ENCODE results near the gene PSEN1.

Gene PSEN1

GRCh38 chr14:73211251-73212040 is 75.1 kb downstream of the PSEN1 start:
- Mint-ChIP-seq H3K9me3 (peaks cover 14% of the 10 kb centered on the region), H3K27ac (no peak overlapping the region), H3K4me3 (no peak overlapping the region), H3K4me1 (ENCODE audit: low read depth) (no peaks in the 10 kb centered on the region), H3K36me3 (ENCODE audit: low read depth) (peaks cover 58% of the 10 kb centered on the region), H3K27me3 (ENCODE audit: low read depth) (no peaks in the 10 kb centered on the region)
- DNase-seq (ENCODE audit: low spot score), result no peak

DNA sequence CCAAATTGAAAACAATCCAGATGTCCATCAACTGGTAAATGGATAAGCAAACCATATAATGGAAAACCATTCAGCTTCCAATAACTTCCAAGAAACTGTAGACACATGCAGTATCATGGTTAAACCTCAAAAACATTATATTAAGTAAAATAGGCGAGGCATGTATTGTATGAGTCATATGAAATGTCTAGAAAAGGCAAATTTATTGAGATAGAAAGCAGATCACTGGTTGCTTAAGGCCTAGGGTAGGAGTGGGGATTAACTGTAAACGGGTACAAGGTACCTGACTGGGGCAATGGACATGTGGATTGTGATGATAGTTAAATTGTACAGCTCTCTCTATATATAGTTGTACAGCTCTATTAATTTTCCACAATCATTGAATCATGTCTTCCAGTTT is 79.7 kb downstream of the PSEN1 start:
- Mint-ChIP-seq H3K27me3 (ENCODE audit: low read depth) (no peaks in the 10 kb centered on the region), H3K4me3 (no peak overlapping the region), H3K9me3 (no peaks in the 10 kb centered on the region), H3K36me3 (ENCODE audit: low read depth) (peaks cover 49% of the 10 kb centered on the region), H3K4me1 (ENCODE audit: low read depth) (no peaks in the 10 kb centered on the region), H3K27ac (no peak overlapping the region)
- DNase-seq (ENCODE audit: low spot score), result no peak

- no peak overlapping the region for H3K27ac Mint-ChIP-seq
- H3K4me3 Mint-ChIP-seq, result no peak overlapping the region
- H3K27me3 Mint-ChIP-seq (ENCODE audit: low read depth), result no peaks in the 10 kb centered on the region
- H3K36me3 Mint-ChIP-seq (ENCODE audit: low read depth), result peaks cover 52% of the 10 kb centered on the region
- no peaks in the 10 kb centered on the region for H3K9me3 Mint-ChIP-seq
- DNase-seq (ENCODE audit: low spot score), result no peak
- H3K4me1 Mint-ChIP-seq (ENCODE audit: low read depth), result peaks cover 6% of the 10 kb centered on the region
Measured at GRCh38 chr14:73217411-73217810, 81.1 kb downstream of the PSEN1 start.

- Mint-ChIP-seq H3K36me3 (ENCODE audit: low read depth) (peaks cover 40% of the 10 kb centered on the region), H3K4me3 (no peak overlapping the region), H3K27ac (no peak overlapping the region)
Measured at GRCh38 chr14:73220061-73220460, 83.8 kb downstream of the PSEN1 start.

DNA sequence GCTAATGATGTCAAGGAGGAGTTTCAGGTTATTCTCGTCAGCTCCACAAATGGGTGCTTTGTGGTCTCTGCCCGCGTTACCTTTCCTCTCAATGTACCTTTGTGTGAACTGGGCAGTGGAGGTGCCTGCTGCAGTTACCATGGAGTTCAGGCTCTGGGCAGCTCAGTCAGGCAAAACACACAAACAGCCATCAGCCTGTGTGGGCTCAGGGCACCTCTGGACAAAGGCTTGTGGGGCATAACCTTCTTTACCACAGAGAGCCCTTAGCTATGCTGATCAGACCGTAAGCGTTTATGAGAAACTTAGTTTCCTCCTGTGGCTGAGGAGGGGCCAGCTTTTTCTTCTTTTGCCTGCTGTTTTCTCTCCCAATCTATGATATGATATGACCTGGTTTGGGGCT is 84.3 kb downstream of the PSEN1 start:
- no peaks in the 10 kb centered on the region for H3K27me3 Mint-ChIP-seq (ENCODE audit: low read depth)
- H3K4me1 Mint-ChIP-seq (ENCODE audit: low read depth), result peaks cover 6% of the 10 kb centered on the region
- H3K4me3 Mint-ChIP-seq, result no peak overlapping the region
- H3K27ac Mint-ChIP-seq, result no peak overlapping the region
- H3K36me3 Mint-ChIP-seq (ENCODE audit: low read depth), result peaks cover 43% of the 10 kb centered on the region
- no peak for DNase-seq (ENCODE audit: low spot score)
- no peaks in the 10 kb centered on the region for H3K9me3 Mint-ChIP-seq

More at GRCh38 chr14:73220061-73220460, 83.8 kb downstream of the PSEN1 start:
- peaks cover 6% of the 10 kb centered on the region for H3K4me1 Mint-ChIP-seq (ENCODE audit: low read depth)
- no peaks in the 10 kb centered on the region for H3K27me3 Mint-ChIP-seq (ENCODE audit: low read depth)
- no peak for DNase-seq (ENCODE audit: low spot score)
- H3K9me3 Mint-ChIP-seq, result no peaks in the 10 kb centered on the region

DNA sequence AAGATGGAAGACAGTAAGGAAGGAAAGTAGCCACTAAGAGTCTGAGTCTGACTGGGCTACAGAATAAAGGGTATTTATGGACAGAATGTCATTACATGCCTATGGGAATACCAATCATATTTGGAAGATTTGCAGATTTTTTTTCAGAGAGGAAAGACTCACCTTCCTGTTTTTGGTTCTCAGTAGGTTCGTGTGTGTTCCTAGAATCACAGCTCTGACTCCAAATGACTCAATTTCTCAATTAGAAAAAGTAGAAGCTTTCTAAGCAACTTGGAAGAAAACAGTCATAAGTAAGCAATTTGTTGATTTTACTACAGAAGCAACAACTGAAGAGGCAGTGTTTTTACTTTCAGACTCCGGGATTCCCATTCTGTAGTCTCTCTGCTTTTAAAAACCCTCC is 85.6 kb downstream of the PSEN1 start:
- no peak for DNase-seq (ENCODE audit: low spot score)
- Mint-ChIP-seq H3K27me3 (ENCODE audit: low read depth) (no peaks in the 10 kb centered on the region), H3K4me1 (ENCODE audit: low read depth) (peaks cover 6% of the 10 kb centered on the region), H3K36me3 (ENCODE audit: low read depth) (peaks cover 40% of the 10 kb centered on the region), H3K4me3 (no peak overlapping the region), H3K9me3 (no peaks in the 10 kb centered on the region), H3K27ac (no peak overlapping the region)

GRCh38 chr14:73223049-73223448 is 86.7 kb downstream of the PSEN1 start:
- Mint-ChIP-seq H3K9me3 (no peaks in the 10 kb centered on the region), H3K4me1 (ENCODE audit: low read depth) (peaks cover 6% of the 10 kb centered on the region), H3K27ac (no peak overlapping the region), H3K27me3 (ENCODE audit: low read depth) (no peaks in the 10 kb centered on the region), H3K4me3 (no peak overlapping the region), H3K36me3 (ENCODE audit: low read depth) (peaks cover 36% of the 10 kb centered on the region)
- DNase-seq (ENCODE audit: low spot score), result no peak

GRCh38 chr14:73225496-73225895 is 89.2 kb downstream of the PSEN1 start:
- Mint-ChIP-seq H3K27ac (no peak overlapping the region), H3K9me3 (no peaks in the 10 kb centered on the region), H3K4me3 (no peak overlapping the region), H3K36me3 (ENCODE audit: low read depth) (peaks cover 14% of the 10 kb centered on the region), H3K4me1 (ENCODE audit: low read depth) (peaks cover 6% of the 10 kb centered on the region), H3K27me3 (ENCODE audit: low read depth) (no peaks in the 10 kb centered on the region)
- no peak for DNase-seq (ENCODE audit: low spot score)

- peaks cover 3% of the 10 kb centered on the region for H3K27me3 Mint-ChIP-seq (ENCODE audit: low read depth)
Measured at GRCh38 chr14:73227812-73228781, 91.8 kb downstream of the PSEN1 start.

DNA sequence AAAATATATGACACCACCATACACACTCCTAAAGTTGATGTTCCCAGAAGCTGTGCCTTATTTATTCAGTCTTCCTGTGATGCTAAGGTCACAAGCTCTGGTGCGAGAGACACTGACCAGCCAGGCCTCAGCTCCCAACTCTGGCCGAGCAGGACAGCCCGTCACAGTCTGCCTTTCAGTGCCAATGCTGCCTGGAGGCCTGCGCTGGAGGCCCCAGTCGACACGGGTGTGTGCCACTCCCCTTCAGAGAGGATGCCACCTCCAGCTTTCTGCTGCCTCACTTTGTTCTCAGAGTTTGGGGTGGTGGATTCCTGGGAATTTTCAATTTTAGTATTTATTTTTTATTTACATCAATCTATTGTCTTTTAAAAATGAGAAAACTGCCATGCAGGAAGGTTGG is 93.7 kb downstream of the PSEN1 start:
- Mint-ChIP-seq H3K9me3 (no peaks in the 10 kb centered on the region), H3K27me3 (ENCODE audit: low read depth) (peaks cover 20% of the 10 kb centered on the region), H3K4me3 (no peak overlapping the region), H3K4me1 (ENCODE audit: low read depth) (no peaks in the 10 kb centered on the region), H3K27ac (no peak overlapping the region), H3K36me3 (ENCODE audit: low read depth) (peaks cover 2% of the 10 kb centered on the region)
- DNase-seq (ENCODE audit: low spot score), result no peak

More at GRCh38 chr14:73227812-73228781, 91.8 kb downstream of the PSEN1 start:
- Mint-ChIP-seq H3K27ac (no peak overlapping the region), H3K4me1 (ENCODE audit: low read depth) (no peaks in the 10 kb centered on the region), H3K9me3 (no peaks in the 10 kb centered on the region), H3K4me3 (no peak overlapping the region), H3K36me3 (ENCODE audit: low read depth) (peaks cover 3% of the 10 kb centered on the region)
- no peak for DNase-seq (ENCODE audit: low spot score)

DNA sequence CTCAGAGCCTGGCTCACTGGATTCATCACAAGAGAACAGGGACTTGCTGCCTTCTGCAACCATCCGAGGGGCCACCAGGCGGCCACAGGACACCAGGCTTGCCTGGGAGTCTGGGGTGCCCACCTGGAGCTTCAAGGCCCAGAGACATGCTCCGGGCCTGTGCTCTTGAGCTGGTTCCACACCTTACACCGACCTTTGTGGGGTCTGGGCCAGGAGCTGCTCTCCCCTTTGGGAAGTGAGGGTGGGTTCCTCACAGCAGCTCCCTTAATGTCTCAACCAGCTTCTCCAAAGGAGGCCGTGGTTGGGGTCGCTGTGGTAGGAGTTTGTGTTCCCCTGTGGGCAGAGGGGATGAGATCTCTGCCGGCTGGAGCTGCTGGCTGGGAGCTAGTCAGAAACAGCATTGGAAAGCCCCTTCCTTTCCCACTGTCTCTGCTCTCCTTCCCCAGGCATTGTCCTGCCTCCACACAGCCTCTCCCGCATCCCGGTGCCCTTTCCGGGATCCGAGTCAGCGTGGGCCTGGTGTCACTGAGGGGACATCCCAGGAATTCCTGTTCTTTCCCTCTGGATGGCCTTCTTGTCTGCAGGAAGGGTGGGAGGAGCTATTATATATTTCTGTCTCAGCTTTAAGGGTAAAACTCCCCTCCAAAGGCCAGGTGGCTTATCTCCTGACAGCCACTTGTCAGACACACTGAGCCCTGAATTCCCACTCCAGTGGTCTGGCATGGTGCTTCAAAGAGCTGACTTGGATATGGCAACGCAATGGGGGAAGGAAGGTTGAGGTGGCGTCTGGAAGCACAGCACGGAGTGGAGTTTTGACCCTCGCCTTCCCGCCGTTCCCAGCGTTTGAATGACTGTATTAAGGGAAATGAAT is 95.9 kb downstream of the PSEN1 start:
- Mint-ChIP-seq H3K36me3 (ENCODE audit: low read depth) (peaks cover 2% of the 10 kb centered on the region), H3K4me3 (no peak overlapping the region), H3K27ac (no peak overlapping the region), H3K27me3 (ENCODE audit: low read depth) (peaks cover 42% of the 10 kb centered on the region), H3K4me1 (ENCODE audit: low read depth) (peaks cover 6% of the 10 kb centered on the region), H3K9me3 (no peaks in the 10 kb centered on the region)
- DNase-seq (ENCODE audit: low spot score), result no peak

DNA sequence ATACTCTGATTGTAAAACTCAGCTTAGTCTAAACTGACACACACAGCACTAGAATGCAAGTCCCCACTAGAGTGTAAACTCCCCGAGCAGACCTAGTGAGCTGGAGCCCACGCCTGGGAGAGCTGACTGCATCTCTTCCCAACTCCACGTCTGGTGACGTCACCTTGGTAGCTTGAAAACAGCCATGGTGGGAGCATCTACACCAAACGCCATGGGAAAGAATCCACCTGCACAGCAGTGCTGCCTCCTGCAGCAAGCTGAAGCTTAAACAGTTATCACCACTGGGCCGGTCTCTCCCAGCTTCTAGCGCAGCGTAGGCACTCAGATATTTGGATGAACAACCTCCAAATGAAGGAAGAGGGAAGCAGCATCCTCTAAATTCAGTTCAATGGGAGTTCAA is 96.7 kb downstream of the PSEN1 start:
- no peak overlapping the region for H3K4me3 Mint-ChIP-seq
- peaks cover 42% of the 10 kb centered on the region for H3K27me3 Mint-ChIP-seq (ENCODE audit: low read depth)
- peaks cover 6% of the 10 kb centered on the region for H3K4me1 Mint-ChIP-seq (ENCODE audit: low read depth)
- H3K9me3 Mint-ChIP-seq, result no peaks in the 10 kb centered on the region
- peaks cover 2% of the 10 kb centered on the region for H3K36me3 Mint-ChIP-seq (ENCODE audit: low read depth)
- no peak overlapping the region for H3K27ac Mint-ChIP-seq
- DNase-seq (ENCODE audit: low spot score), result no peak

DNA sequence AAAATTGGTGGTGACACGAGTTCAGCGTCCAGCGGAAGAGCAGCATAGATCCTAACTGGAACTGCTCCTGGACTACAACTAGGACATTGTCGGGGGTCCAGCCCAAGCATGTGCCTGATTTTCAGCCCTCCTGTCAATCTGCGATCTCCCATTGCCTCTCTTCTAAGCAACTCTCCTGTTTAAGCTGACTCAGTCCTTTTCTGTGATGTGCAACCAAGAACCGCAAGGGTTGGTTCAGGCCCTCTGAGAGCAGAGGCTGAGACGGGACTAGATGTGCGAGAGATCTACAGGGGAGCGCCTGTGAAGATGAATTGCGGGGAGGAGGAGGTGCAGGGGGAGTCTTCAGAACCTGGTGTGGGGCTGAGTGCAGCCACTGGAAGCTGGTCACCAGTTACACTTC is 97.3 kb downstream of the PSEN1 start:
- Mint-ChIP-seq H3K36me3 (ENCODE audit: low read depth) (peaks cover 2% of the 10 kb centered on the region), H3K27ac (no peak overlapping the region), H3K27me3 (ENCODE audit: low read depth) (peaks cover 46% of the 10 kb centered on the region), H3K9me3 (no peaks in the 10 kb centered on the region), H3K4me3 (no peak overlapping the region), H3K4me1 (ENCODE audit: low read depth) (peaks cover 9% of the 10 kb centered on the region)
- DNase-seq (ENCODE audit: low spot score), result no peak
